Fibroblast of skin of abdomen (primary cell): ENCODE measurements around the gene MAP10. TPM values are rescaled to one million over a fixed set of nuclear protein-coding genes. Genes with fewer than 3 reads are reported as not detected.
"Not testable (repeated sequence)": the region's sequence is repeated elsewhere in the genome, so short reads cannot be mapped to it uniquely, and the experiment has no call there.

Experiments used
- DNase-seq: peaks from one replicate; pipeline ENCODE4 v3.0.0-alpha.2; 2013
- polyA plus RNA-seq, 2 experiments: library from polyadenylated mRNA; unstranded; fragments of 120-200 nt; gene quantifications; one replicate each; pipeline ENCODE4 v1.2.1, GENCODE V29; 2013; ENCODE audit not compliant: insufficient read length in 2 of 2

The MAP10 gene, protein sequence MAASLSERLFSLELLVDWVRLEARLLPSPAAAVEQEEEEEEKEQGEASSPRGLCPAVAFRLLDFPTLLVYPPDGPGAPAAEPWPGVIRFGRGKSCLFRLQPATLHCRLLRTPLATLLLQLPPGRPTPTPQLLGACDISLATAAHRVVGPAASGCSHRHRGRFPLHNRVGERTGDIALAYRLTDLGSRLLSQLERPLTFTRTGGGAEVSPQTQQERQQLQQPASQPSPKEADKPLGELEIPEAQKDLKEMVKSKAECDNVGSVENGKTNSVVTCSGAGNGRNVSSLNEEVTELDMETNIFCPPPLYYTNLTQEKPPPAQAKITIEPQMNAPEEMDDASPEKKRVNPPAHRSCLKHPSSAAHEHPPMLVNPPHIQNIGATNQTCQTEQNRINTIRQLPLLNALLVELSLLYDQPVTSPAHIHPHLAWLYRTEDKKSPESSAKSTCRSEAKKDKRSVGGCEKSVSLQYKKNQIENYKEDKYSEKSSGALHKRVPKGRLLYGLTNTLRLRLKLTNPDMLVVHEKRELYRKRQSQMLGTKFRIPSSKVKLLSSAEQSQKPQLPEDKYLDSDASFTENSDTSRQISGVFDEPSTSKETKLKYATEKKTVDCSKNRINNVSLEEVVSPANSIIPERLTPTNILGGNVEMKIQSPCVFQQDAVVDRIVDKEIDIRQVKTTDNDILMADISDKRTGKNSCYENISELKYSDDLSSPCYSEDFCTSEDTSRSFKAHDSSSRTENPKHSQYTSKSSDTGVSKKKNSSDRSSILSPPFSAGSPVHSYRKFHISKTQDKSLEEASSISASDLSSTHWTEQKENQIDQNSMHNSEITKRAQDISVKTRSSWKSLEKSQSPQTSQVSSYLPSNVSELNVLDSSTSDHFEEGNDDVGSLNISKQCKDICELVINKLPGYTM
- polyA plus RNA-seq (2013, experiment 1 of 2; ENCODE audit: insufficient read length) = 1.9 TPM
- 2.2 TPM for polyA plus RNA-seq (2013, experiment 2 of 2; ENCODE audit: insufficient read length)

DNA sequence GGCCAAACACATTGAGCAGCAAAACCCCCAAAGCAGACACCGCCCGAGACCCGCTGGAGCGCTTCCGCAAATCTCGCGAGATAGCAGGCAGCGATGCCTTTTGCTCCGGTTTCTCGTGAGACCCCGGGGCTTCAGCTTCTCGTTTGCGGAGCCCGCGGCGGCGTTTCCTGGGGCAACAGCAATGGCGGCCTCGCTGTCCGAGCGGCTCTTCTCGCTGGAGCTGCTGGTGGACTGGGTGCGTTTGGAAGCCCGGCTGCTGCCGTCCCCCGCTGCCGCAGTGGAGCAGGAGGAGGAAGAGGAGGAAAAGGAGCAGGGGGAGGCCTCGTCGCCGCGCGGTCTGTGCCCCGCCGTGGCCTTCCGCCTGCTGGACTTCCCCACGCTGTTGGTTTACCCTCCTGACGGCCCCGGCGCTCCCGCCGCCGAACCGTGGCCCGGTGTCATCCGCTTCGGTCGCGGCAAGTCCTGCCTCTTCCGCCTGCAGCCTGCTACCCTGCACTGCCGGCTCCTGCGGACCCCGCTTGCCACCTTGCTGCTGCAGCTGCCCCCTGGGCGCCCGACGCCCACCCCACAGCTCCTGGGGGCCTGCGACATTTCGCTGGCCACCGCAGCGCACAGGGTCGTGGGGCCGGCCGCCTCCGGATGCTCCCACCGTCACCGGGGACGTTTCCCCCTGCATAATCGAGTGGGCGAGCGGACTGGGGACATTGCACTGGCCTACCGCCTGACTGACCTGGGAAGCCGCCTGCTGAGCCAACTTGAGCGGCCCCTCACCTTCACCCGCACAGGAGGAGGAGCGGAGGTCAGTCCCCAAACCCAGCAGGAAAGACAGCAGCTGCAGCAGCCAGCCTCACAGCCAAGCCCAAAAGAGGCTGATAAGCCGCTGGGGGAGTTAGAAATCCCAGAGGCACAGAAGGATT is at the start of gene MAP10:
MAP10 (plus strand) TSS at position 148 of the 917 bp plus-strand sequence; CDS start at position 182, 34 bp downstream.
- DNase-seq = peak; percentile 92

DNA sequence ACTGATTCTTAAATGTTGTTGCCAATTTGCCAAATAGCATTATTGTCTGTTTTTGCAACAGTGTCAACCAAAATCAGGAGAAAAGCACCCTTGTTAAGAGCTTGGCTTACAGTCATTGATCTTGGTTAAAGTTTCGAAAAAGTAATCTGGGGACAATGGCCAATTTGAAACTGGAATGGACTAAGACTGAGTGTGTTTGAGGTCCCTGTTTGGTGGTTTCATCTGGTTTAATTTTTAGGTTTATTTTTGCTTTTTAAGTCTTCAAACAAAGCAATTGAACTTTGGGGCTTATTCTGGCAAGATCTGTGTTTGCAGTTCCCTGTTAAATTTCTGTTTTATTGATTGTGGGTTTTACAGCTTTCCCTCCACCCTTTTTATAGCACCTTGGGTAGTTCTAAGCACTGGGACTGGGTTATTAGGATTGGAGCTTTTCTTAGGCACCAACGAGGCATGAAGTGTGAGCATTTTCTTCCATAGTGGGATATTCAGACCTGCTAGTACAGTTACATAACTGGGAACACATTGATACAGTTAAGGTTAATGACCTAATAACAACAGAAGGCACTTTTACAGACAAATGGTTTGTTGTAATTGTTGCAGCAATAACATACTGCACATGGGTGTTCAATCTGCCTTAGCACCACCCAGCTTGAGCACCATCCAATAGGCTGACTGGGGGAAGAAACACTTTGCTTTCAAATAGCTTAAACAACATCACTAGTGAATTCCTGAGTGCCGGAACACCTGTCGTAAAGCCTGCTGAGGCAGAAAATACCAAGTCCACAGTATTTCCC is 40.6 kb upstream of the MAP10 start:
- DNase-seq = no peak

DNA sequence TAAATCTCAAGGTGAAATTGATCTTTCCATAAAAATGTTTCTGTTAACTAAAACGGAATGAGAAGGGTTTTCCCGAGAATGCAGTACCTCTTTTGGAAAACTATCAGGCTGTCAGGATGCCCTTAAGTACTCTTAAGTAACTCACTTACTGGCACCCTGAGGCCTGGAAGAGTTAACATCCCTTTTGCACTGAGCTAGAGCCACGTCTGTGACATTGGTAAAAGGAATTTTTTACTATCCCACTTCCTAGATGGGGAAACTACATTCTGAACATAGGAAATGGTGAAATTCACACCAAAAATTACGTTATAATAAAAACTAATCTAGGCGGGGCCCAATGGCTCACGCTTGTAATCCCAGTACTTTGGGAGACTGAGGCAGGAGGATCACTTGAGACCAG is 39.7 kb upstream of the MAP10 start:
- no peak for DNase-seq

DNA sequence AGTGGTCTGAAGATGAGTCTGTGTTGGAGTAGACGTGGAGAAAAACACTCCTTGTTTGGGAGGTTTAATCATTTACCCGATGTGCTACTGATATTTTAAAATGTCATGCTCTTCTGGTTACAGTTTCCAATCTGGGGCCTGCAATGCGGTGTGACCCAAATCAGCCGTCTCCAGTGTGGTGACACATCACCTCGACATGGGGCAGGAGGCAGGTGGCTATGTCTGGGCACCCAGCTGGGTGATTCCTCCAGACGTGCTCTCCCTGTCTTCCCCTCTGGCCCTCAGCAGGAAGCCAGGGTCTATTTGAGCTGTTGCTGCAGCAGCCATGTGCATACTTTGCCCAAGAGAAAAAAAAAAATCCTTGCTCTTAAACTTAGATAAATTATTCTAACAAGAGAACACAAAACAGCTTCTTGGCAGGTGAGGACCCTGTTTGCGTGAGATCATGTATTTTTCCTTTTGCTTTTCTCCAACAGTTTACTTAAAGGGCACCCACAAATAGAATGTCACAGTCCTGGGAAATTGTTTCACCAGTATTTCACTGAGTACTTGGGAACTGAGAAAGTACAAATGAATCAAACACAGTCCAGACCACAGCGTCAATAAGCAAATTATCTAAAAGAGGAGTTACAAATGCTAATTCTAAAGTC is 38.9 kb upstream of the MAP10 start:
- no peak for DNase-seq

DNA sequence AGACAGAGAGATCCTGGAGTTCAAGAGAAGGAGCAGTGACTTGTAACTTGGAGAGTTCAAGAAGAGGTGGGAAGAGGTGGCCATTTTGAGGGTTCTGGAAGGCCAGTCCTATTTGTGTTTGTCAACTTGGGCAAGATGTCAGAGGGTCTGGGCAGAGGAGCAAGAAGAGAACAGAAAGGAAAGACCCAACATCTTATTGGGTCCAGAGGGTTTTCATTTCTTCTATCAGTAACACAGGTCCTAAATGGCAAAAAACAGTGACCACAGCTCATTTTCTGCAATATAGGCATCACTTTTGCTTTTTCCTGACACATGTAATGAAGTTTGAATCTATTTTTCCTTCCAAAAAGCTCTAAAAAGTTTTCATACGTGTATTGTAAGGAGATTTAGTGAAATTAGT is 38.3 kb upstream of the MAP10 start:
- no peak for DNase-seq

DNA sequence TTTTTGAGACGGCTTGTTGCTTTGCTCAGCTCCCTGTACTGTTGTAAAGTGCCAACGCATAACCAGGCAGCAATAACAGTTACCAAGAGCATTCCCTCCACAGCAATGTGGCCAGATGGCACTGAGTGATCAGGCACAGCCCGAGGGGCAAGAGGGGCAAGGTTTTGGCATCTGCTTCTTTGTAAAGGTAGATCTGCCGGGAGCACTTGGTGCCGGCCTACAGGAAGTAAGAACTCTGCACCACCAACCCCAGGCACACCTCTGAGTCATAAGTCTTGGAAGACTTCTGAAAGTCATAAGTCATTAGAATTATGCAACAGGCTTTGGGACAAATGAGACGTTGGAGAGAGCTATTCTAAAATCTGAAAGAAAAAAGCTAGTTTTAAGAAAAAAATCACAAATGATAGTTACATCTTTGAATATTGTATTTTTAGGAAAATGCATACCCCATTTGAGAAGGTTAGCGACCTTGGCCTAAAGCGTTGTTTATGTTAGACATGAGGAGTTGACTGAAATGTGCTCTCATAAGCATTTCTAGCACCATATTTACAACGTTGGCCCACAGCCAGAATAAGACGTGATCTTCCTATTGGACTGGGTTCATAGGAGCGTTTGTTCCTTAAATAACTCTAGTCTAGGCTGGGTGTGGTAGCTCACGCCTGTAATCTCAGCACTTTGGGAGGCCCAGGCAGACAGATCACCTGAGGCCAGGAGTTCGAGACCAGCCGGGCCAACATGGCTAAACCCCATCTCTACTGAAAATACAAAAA is 37.7 kb upstream of the MAP10 start:
- peak; percentile 76 for DNase-seq

DNA sequence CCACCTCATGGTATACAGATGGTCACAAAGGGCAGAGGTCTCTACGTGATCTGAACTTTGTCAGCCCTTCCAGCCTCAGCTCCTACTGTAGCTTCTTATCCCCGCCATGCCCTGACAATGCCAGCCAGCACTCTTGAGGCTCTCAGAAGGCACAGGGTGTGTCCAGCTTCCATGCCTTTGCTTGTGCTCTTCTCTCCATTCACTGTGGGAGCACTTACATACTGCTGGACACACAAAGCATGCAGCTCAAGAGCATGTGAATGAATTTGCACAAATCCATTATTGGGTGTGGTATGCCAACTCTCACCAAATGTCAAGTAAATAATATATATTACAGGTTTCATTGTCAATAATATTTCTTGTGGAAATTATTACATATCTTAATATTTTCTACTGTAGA is 36.4 kb upstream of the MAP10 start:
- DNase-seq = no peak

DNA sequence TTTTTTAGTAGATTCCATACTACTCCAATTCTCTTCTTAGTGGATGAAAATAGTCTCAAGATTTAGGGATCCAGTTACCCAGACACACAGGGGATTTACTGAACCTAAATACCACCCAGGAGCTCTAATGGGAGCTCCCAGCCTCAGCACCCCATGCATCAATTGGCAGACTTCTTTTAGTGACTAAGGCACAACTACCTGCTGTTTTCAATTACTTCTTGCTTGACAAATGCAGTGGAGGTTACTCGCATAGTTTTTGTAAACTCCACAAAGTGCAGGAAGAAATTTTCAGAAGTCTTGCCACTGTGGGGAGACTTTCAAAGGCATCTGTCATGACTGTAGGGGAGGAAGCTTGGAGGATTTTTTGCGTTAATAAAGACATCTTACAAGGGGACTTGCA is 35.5 kb upstream of the MAP10 start:
- peak; percentile 78 for DNase-seq

DNA sequence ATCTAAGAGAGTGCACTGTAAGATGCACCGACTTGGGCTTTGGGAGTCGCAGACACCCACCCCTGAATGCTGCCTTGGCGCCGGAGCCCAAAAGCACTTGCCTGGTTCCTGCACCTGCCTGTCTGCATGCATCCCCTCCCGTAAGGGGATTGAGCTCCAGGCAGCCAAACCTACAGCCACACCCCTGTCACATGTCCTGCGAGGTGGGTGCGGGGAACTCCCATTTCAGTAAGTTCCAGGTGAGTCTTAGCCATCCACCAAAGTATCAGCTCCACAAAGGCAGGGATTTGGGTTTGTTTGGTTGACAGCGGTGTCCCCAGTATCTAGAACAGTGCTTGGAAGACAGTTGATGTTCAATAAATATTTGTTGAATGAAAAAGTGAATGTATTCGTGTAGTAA is 31.5 kb upstream of the MAP10 start:
- no peak for DNase-seq

DNA sequence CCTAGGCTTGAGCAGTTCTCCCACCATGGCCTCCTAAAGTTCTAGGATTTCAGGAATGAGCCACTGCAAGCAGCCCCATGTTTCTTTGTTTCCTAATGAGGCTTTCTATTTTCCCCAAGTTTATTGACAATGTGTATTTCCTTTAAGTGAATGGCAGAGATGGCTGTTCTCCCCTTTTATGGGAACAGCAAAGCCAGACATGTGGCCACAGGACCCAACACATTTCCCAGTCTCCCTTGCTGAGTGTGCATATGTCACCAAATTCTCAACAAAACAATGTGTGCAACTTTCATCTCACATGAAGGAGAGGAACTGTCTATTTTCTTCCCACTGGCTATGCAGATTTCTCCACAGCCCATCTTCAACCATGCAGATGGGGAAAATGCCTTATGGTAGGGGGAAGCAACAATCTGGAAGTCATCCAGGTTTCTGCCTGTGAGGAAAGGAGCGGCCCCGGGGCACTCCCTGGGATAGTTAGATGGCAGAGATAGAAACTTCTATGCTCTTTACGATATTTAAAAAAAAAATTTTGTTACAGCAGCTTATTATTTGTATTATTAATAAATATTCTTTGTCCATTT is 28.6 kb upstream of the MAP10 start:
- no peak for DNase-seq

DNA sequence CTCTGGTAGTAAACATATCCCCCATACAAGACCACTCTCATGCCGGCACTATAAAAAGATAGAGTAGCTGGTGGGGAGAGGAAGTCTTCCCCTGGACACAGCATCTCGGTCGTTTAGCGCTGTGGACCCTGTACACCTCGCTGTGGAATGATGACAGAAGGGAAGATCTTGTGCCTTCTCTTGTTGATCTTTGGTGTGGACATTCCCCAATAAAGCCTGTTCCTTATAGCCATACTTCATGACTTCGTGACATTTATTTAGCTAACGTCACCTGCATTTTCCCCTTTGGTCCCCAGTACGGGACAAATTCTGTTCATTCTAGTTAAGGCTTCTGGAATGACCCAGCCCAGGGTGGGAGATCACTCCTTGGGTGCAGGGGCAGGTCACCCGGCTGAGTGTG is 24.9 kb upstream of the MAP10 start:
- no peak for DNase-seq

DNA sequence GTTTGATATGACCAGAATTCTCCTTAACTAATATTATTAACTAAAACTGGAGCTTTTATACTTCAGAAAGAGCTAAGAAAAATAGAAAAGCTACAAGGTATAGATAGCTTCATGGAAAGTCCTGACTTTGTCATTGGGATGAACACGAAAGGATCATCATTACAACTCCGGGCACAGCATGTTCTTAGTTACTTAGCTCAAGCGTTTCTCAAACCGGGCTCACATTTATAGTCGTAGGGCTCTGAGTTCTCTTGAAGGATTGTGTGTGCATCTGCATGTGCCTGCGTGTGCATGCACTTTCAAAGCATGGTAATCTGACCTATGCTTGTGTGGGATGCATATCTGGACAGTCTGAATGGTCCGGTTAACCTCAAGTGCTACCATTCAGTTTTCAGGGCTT is 20.4 kb upstream of the MAP10 start:
- no peak for DNase-seq

DNA sequence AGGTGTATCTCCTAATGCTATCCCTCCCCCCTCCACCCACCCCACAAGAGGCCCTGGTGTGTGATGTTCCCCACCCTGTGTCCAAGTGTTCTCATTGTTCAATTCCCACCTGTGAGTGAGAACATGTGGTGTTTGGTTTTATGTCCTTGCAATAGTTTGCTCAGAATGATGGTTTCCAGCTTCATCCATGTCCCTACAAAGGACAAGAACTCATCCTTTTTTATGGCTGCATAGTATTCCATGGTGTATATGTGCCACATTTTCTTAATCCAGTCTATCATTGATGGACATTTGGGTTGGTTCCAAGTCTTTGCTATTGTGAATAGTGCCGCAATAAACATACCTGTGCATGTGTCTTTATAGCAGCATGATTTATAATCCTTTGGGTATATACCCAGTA is 19.6 kb upstream of the MAP10 start:
- DNase-seq = not testable (repeated sequence)

DNA sequence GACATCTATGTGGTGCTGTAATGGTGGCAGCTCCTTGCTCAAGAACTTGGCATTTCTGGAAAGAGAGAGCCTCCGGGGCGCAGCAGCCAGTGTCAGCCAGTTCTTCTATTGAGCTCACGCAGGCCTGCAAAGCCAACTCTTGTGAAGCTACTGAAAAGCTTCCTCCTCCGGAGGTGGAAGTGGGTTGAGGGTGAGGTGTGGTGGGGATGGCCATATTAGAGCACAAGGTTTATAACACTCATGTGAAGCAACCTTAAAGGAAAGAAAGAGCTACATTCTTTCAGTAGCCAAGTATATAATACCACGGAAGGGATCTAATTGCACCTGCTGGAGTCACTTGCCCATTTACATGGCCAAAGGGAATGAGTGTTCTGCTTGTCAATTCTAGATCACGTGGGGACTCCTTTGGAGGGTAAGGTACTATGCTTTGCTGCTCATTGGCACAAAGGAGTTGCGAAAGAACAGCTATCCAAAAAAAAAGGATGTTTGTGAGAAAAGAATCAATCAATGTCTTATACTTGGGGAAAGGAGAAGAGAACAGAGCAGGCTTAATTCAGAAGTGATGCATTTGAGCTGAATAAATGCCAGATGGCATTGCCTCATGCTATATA is 18.3 kb upstream of the MAP10 start:
- DNase-seq = no peak

DNA sequence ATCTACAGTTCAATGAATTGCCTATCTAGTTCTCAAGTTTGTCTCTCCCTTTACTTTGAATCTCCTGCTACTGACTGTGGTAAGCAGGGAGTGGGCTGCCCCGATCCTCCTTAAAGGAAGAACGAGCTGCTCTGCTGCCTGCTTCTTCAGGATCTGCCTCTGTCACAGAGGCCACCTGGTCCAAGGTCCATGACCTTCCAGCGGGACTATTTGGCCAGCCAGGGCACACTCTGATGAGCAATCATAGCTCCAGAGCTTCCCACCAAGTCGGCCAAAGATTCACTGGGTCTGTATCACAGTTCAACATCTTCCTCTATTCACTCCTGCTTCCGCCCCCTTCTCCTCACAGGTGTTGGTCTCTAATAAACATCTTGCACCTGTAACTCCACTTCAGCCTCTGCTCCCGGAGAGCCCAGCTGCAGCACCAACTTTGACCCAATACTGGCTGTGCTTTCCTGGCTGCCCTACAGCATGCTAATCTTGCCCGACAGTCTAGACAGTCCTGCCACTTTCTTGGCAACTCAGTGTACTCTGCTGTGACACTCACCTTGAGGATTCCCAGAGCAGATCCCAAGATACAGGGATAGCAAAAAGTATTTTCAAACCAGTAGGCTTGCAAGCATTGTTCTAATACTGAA is 16.9 kb upstream of the MAP10 start:
- DNase-seq = no peak

DNA sequence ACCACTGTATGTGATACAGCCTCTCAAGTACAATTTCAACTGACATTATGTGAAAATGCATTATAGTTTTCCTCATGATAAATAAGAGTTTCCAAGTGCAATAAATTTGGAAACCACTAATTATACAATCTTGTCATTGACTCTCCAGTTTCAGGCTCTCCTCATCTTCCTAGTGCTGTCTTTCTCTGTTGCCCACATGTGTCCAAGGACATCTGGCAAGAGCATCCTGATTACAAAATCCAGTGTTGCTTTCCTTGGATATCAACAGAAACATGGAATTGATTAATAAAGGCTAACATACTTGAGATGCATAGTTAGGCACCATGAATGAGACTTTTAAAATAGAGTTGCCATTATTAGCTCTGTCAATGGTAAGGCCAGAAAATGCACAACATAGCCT is 15.6 kb upstream of the MAP10 start:
- DNase-seq = peak; percentile 40

DNA sequence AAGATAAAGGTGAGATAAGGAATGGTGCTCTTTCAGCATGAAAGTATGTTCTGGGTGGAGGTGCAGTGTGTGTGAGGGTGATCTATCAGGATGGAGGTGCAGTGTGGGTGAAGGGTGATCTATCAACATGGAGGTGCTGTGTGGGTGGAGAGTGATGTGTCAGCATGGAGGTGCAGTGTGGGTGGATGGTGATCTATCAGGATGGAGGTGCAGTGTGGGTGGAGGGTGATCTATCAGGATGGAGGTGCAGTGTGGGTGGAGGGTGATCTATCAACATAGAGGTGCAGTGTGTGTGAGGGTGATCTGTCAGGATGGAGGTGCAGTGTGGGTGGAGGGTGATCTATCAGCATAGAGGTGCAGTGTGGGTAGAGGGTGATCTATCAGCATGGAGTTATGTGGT is 12.3 kb upstream of the MAP10 start:
- no peak for DNase-seq

DNA sequence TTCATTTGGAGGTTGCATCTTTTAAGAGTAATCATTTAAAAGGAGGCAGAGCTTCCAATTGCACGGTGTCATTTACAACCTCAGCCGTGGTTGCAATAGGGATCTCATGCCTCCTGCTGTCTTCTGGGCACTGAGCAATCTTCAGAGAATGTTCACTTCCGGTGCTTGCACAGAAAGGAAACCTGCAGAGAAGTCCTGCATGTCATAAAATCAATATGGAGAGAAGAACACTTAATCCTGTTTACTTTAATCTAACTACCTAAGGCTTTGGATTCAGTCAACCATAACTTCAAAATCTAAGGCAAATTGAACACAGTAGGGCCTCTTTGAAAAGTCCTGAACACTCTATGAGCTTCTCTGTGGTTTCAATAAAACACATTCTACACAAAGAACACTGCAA is 11.3 kb upstream of the MAP10 start:
- peak; percentile 65 for DNase-seq

DNA sequence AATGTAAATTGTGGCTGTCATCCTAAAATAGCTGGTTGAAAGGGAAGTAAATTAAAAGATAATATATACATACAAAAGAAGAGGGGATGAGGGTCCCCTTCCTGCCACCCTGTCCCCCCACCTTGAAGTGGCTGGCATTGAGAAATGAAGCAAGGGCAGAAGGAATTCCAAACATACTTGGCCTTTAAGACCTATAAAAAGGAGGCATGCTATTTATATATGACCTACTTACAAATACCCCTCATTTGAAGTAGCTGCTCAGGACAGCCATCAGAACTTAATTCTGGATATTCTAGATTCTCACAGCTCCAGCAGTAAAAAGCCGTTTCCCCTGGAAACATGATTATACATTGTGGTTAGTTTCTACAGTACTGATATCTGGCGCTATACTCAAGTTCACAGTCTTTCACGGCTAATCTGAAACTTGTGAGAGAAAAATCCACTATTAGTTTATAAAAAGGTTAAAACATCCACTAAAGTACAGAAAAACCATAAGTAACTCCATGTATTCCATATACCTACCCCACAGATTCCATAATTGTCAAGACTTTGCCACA is 9.6 kb upstream of the MAP10 start:
- DNase-seq = no peak
